HCT116 (cell line): ENCODE data around the gene ZNF837. TPM values are rescaled to one million over a fixed set of nuclear protein-coding genes. Genes with fewer than 3 reads are reported as not detected.

Experiments used
- ATAC-seq: fragments of 200-7000 bp; cut with Tn5 transposase; 2 replicates; pipeline ENCODE4 v1.9.1; 2020; ENCODE audit warnings: mild to moderate bottlenecking, moderate library complexity
- BruUV-seq: library from RNA; stranded (reverse); fragments of 400-500 nt; replicated peaks from 2 replicates; lab custom pipeline; 2021; lab: Mats Ljungman, UMichigan
- CTCF ChIA-PET: fragments of 300-600 bp; sonication (Branson Sonifier 250); formaldehyde crosslinking; loops from one replicate; lab custom pipeline; 2021; ENCODE audit warnings: antibody characterized with exemption; lab: Charles Lee
- POLR2A ChIA-PET: fragments of 300-600, 350-600 bp; sonication (Branson Sonifier 250); formaldehyde crosslinking; loops from one replicate; lab custom pipeline; 2021; ENCODE audit warnings: antibody characterized with exemption; lab: Charles Lee
- RAD21 ChIA-PET, 2 experiments: fragments of 300-600 bp; sonication (Branson Sonifier 250); formaldehyde crosslinking; loops; one replicate each; lab custom pipeline; 2023; ENCODE audit warnings: low total read pairs in 2 of 2; ENCODE audit not compliant: uncharacterized antibody in 2 of 2, unreplicated experiment in 2 of 2, low non-redundant PET in 1 of 2; lab: Charles Lee
- DNase-seq: peaks from one replicate; pipeline ENCODE4 v3.0.0-alpha.2; 2010; ENCODE audit warnings: low read depth, low spot score
- H2AFZ ChIP-seq: fragments of 200-600 bp; shearing (Covaris generic), sonication (generic); 2 replicates; pipeline ENCODE4 v1.6.1; 2017; ENCODE audit warnings: low read depth, mixed run types, mixed read lengths, antibody characterized with exemption, low read length; ENCODE audit not compliant: poor library complexity, severe bottlenecking
- H3K27ac ChIP-seq: 2 replicates; pipeline ENCODE4 v1.5.1; 2012; ENCODE audit warnings: low read depth, low read length
- H3K27me3 ChIP-seq: fragments of 200-600 bp; sonication (generic); 2 replicates; pipeline ENCODE4 v1.6.1; 2016; ENCODE audit warnings: mixed run types, low read length, mixed read lengths; ENCODE audit not compliant: insufficient read depth
- H3K36me3 ChIP-seq, 2 experiments: fragments of 200-500 bp in 1 of 2; fragments of 200-600 bp in 1 of 2; sonication (Bioruptor generic) in 1 of 2; sonication (generic) in 1 of 2; 2 replicates each; pipeline versions ENCODE4 v1.5.1 to v1.6.1; 2014 to 2016; ENCODE audit warnings: low read length in 2 of 2, inconsistent platforms in 1 of 2, mixed read lengths in 1 of 2, mixed run types in 1 of 2; ENCODE audit not compliant: insufficient read depth in 2 of 2, control insufficient read depth in 1 of 2
- H3K4me1 ChIP-seq, 2 experiments: fragments of 200-600 bp in 1 of 2; sonication (generic) in 1 of 2; 2 replicates each; pipeline versions ENCODE4 v1.5.1 to v1.6.1; 2012 to 2017; ENCODE audit warnings: low read length in 2 of 2, inconsistent platforms in 1 of 2, mild to moderate bottlenecking in 1 of 2, mixed read lengths in 1 of 2, mixed run types in 1 of 2, moderate library complexity in 1 of 2; ENCODE audit not compliant: insufficient read depth in 2 of 2, control insufficient read depth in 1 of 2
- H3K4me2 ChIP-seq: fragments of 200-600 bp; sonication (generic); 2 replicates; pipeline ENCODE4 v1.6.1; 2017; ENCODE audit warnings: mixed run types, low read length, mixed read lengths
- H3K4me3 ChIP-seq, 2 experiments: fragments of 200-600 bp in 1 of 2; sonication (generic) in 1 of 2; replicated peaks in 1 of 2; 2 replicates each; pipeline ENCODE4 v1.5.1; 2011 to 2016; ENCODE audit warnings: low read length in 2 of 2, control low read depth in 1 of 2, low read depth in 1 of 2, mild to moderate bottlenecking in 1 of 2, mixed read lengths in 1 of 2, mixed run types in 1 of 2
- H3K79me2 ChIP-seq: fragments of 200-600 bp; sonication (generic); 2 replicates; pipeline ENCODE4 v1.6.1; 2017; ENCODE audit warnings: mild to moderate bottlenecking, mixed run types, low read length, moderate library complexity, mixed read lengths; ENCODE audit not compliant: insufficient read depth
- H3K9ac ChIP-seq: fragments of 200-600 bp; sonication (generic); 2 replicates; pipeline ENCODE4 v1.6.1; 2016; ENCODE audit warnings: low read length, mixed read lengths
- H3K9me2 ChIP-seq: fragments of 200-600 bp; sonication (generic), shearing (Covaris generic); 2 replicates; pipeline ENCODE4 v1.6.1; 2017; ENCODE audit warnings: mixed run types, mild to moderate bottlenecking, moderate library complexity; ENCODE audit not compliant: insufficient read depth
- H3K9me3 ChIP-seq, 2 experiments: fragments of 200-500 bp in 1 of 2; fragments of 200-600 bp in 1 of 2; sonication (Bioruptor generic) in 1 of 2; sonication (generic) in 1 of 2; 2 replicates each; pipeline ENCODE4 v1.6.1; 2014 to 2017; ENCODE audit warnings: low read length in 2 of 2, mixed read lengths in 2 of 2, inconsistent platforms in 1 of 2, low read depth in 1 of 2, mild to moderate bottlenecking in 1 of 2, mixed run types in 1 of 2, moderate library complexity in 1 of 2; ENCODE audit not compliant: control insufficient read depth in 1 of 2, insufficient read depth in 1 of 2
- H4K20me1 ChIP-seq: fragments of 200-600 bp; sonication (generic), shearing (Covaris generic); 2 replicates; pipeline ENCODE4 v1.6.1; 2017; ENCODE audit warnings: mixed run types, mild to moderate bottlenecking, moderate library complexity; ENCODE audit not compliant: insufficient read depth
- CEBPB ChIP-seq: IDR thresholded peaks from 2 replicates; pipeline ENCODE4 v1.6.1; 2012; ENCODE audit warnings: low read depth
- EZH2 ChIP-seq: fragments of 200-600 bp; sonication (generic); IDR thresholded peaks from 2 replicates; pipeline ENCODE4 v1.6.1; 2017; ENCODE audit warnings: antibody characterized with exemption, mixed run types
- FOSL1 ChIP-seq: IDR thresholded peaks from 2 replicates; pipeline ENCODE4 v1.6.1; 2012; ENCODE audit warnings: low read depth
- JUND ChIP-seq: IDR thresholded peaks from 2 replicates; pipeline ENCODE4 v1.6.1; 2012
- POLR2A ChIP-seq: IDR thresholded peaks from 2 replicates; pipeline ENCODE4 v1.7.0; 2011; ENCODE audit warnings: borderline replicate concordance; ENCODE audit not compliant: insufficient read depth, insufficient read length; ENCODE audit errors: extremely low read depth
- POLR2AphosphoS5 ChIP-seq: IDR thresholded peaks from 2 replicates; pipeline ENCODE4 v1.6.1; 2011; ENCODE audit warnings: mild to moderate bottlenecking, low read depth, low read length, moderate library complexity
- RAD21 ChIP-seq: IDR thresholded peaks from 2 replicates; pipeline ENCODE4 v1.6.1; 2012; ENCODE audit warnings: low read depth, mild to moderate bottlenecking
- SIN3A ChIP-seq: IDR thresholded peaks from 2 replicates; pipeline ENCODE4 v1.6.1; 2012; ENCODE audit warnings: low read depth
- SP1 ChIP-seq: IDR thresholded peaks from 2 replicates; pipeline ENCODE4 v1.6.1; 2012; ENCODE audit warnings: low read depth
- SRF ChIP-seq: IDR thresholded peaks from 2 replicates; pipeline ENCODE4 v1.6.1; 2012; ENCODE audit warnings: low read depth
- TCF7L2 ChIP-seq: IDR thresholded peaks from 2 replicates; pipeline ENCODE4 v1.7.0; 2011; ENCODE audit warnings: borderline replicate concordance, inconsistent platforms; ENCODE audit not compliant: insufficient read depth, insufficient read length; ENCODE audit errors: extremely low read depth
- YY1 ChIP-seq: IDR thresholded peaks from 2 replicates; pipeline ENCODE4 v1.6.1; 2011; ENCODE audit warnings: low read length, low read depth, moderate library complexity, mild to moderate bottlenecking; ENCODE audit not compliant: insufficient replicate concordance; ENCODE audit errors: extremely low read depth
- ZBTB33 ChIP-seq: IDR thresholded peaks from 2 replicates; pipeline ENCODE4 v1.6.1; 2011; ENCODE audit warnings: mild to moderate bottlenecking, low read length, moderate library complexity; ENCODE audit not compliant: insufficient replicate concordance; ENCODE audit errors: extremely low read depth
- ZFX ChIP-seq: fragments of 450-650 bp; IDR thresholded peaks from 2 replicates; pipeline ENCODE4 v1.6.1; 2017
- intact Hi-C: fragments of 100-400 bp; cut with micrococcal nuclease; formaldehyde crosslinking; loops from 2 replicates; pipeline ENCODE4 v1.10.0; 2022
- total RNA-seq: library from RNA; stranded (reverse); gene quantifications from one replicate; pipeline ENCODE4 v1.2.1, GENCODE V29; 2021; ENCODE audit not compliant: unreplicated experiment
- TF ChIP-seq, protein P1 (sequence below), 3 experiments: fragments of 200-600 bp in 1 of 3; sonication (generic) in 1 of 3; IDR thresholded peaks in 2 of 3; conservative IDR thresholded peaks in 1 of 3; 2 replicates each; pipeline ENCODE4 v1.5.1; 2012 to 2017; ENCODE audit warnings: low read depth in 2 of 3, low read length in 2 of 3, antibody characterized with exemption in 1 of 3, borderline replicate concordance in 1 of 3, control low read depth in 1 of 3, mild to moderate bottlenecking in 1 of 3, mixed read lengths in 1 of 3, mixed run types in 1 of 3, moderate library complexity in 1 of 3; ENCODE audit not compliant: insufficient read depth in 1 of 3
- TF ChIP-seq, protein P2 (sequence below): IDR thresholded peaks from 2 replicates; pipeline ENCODE4 v1.6.1; 2012

The ZNF837 gene
- total RNA-seq, 1 experiment from 2014 or later, result 3.2 TPM

DNA sequence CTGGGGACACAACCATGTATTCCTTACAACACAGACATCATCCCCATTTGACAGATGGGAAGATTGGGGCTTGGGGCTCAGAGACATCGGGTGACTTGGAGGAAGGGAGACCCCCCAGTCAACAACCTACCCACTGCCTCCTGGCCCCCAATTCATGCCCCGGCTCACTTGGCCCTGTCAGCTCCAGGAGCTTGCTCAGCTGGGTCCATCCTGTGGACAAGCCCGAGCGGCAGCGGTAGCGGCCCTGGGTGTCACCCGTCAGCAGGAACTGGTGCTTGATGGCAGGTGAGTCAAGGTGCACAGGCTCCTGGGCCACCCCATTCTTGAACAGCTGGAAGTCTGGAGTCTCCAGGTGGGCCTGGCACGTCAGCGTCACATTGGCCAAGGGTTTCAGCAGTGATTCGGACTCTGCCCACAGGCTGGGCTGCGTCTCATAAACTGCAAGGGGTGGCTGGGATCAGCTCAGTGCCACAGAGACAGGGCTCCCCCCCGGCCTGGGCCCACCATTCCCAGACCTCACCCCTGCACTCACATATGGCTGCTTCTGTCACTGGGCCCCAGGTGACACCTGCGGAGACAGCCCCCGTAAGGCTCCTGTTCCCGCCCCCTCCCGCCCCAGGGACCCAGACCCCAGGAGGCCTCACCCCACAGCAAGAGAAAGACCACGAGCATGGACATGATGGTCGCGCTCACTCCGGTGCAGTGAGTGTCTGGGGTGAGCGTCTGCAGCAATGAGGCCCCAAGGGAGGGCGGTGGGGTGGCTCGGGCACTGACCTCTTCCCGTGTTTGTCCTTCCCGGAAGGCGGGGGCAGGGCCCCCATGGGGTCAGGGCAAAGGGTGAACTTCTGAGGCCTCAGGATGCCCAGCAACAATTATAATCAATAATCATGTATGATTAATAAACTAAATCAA, 27.8 kb downstream of the ZNF837 start, which contains the start of gene A1BG:
A1BG (minus strand) TSS at position 733 of the 912 bp plus-strand sequence; CDS start at position 678, 55 bp downstream.
- no peaks in the 10 kb centered on the region for H3K36me3 ChIP-seq
- H3K4me1 ChIP-seq, result no peaks in the 10 kb centered on the region
- no peaks in the 10 kb centered on the region for H3K9me3 ChIP-seq
- H3K79me2 ChIP-seq, result no peaks in the 10 kb centered on the region
- no peaks in the 10 kb centered on the region for H3K9me2 ChIP-seq
- DNase-seq (no peak), ATAC-seq (no peak)
- no peak within 1 kb of the TSS for H3K4me3 ChIP-seq
- no peaks in the 10 kb centered on the region for H4K20me1 ChIP-seq
- no peak within 1 kb of the TSS for H3K27ac ChIP-seq
- H3K27me3 ChIP-seq, result no peaks in the 10 kb centered on the region
- H3K9ac ChIP-seq, result no peak within 1 kb of the TSS
- no peak within 1 kb of the TSS for H3K4me2 ChIP-seq
- no peak within 1 kb of the TSS for H2AFZ ChIP-seq
- RAD21 ChIA-PET, result no interaction called here
- POLR2A ChIA-PET, result interaction anchor here (1.4 to 1.9 kb wide), 2 partner anchors 9 kb away, joined by 6 to 7 read pairs; partner anchors contain the start of gene ZNF497
- TF ChIP-seq ZBTB33 (no peak), FOSL1 (no peak), SP1 (no peak), SRF (no peak), ZFX (no peak), RAD21 (no peak), CEBPB (no peak), POLR2AphosphoS5 (no peak), JUND (no peak), TCF7L2 (no peak), POLR2A (no peak), YY1 (no peak), SIN3A (no peak), EZH2 (no peak)
- TF ChIP-seq, protein P1, sequence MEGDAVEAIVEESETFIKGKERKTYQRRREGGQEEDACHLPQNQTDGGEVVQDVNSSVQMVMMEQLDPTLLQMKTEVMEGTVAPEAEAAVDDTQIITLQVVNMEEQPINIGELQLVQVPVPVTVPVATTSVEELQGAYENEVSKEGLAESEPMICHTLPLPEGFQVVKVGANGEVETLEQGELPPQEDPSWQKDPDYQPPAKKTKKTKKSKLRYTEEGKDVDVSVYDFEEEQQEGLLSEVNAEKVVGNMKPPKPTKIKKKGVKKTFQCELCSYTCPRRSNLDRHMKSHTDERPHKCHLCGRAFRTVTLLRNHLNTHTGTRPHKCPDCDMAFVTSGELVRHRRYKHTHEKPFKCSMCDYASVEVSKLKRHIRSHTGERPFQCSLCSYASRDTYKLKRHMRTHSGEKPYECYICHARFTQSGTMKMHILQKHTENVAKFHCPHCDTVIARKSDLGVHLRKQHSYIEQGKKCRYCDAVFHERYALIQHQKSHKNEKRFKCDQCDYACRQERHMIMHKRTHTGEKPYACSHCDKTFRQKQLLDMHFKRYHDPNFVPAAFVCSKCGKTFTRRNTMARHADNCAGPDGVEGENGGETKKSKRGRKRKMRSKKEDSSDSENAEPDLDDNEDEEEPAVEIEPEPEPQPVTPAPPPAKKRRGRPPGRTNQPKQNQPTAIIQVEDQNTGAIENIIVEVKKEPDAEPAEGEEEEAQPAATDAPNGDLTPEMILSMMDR (IDR thresholded peaks at IDR 0.05 in 2 of 3, conservative IDR thresholded peaks at IDR 0.05 in 1 of 3; ENCODE audit: borderline replicate concordance in 1 of 3, insufficient read depth in 1 of 3, low read depth in 2 of 3, low read length in 2 of 3), result no peak
- TF ChIP-seq, protein P2, sequence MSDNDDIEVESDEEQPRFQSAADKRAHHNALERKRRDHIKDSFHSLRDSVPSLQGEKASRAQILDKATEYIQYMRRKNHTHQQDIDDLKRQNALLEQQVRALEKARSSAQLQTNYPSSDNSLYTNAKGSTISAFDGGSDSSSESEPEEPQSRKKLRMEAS, result no peak
- BruUV-seq, result no TSS peak
- intact Hi-C loops, result no loop called here
- CTCF ChIA-PET, result no interaction called here
